ENCODE data around the gene UBE2E2.

UBE2E2 gene

DNA sequence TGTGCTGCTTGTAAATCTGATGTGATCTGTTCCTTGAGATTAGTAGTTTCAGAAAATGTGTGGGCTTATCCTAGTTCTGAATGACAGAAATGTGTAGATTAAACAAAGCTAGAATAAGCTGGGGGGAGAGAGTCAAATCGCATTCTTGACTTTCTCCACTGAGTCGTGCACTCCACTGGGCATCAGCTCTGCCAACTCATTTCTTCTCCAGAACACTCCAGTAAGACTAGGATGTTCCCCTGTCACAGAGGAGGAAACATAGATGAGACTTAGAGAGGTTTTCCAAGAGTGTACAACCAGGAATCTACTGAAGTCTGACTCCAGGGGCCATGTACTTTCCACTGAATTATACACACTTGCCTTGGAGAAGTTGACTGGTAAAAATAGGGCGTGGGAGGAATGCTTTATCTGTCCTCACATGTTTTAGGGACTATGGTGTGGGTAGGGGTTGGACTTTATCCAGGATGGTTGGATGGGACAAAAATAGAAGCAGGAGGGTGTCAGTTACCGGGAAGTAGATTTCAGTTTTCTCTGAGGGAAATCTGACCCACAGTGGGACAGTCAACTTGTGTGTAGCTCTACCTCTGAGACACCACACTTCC is 298.2 kb downstream of the UBE2E2 start:
- DNase-seq (ENCODE audit: low read depth in 2 of 3, low spot score in 1 of 3) = no peak

DNA sequence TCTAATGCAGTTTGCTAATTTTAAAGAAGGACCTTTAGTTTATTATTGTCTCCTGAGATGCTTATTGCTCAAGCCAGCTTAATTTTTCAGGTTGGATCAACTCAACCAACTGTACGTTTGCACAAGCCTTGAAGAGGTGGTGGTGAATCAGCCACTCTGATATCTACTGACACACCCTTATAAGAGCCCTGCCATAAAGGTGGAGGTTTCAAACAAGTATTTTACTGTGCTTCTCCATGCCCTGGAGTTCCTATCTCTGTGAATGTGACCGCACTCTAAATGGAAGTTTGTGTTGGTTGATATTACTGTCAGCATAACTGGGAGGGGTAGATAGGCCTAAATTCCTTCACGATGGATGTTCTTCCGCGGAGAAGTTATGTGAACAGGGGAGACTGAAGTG is 305.3 kb downstream of the UBE2E2 start:
- DNase-seq (ENCODE audit: low read depth in 2 of 3, low spot score in 1 of 3) = no peak

DNA sequence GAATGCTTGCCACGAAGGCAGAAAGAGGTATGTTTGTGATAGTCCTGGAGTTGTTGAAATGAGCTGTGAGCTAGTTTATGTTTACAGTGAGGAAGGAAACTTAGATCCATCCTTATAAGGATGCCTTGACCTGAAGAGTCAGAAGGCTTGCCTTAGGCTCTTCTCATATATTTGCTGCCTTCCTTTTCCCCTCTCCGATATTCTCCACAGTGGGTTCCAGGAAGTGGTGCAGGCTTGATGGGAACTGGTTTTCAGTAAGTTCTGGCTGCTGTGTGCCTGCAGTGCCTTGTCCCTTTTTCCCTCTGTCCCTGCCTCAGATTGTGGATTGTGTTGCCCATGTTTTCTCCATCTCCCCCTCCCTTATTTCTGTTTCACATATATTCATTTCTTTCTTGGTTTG is 315.3 kb downstream of the UBE2E2 start:
- no peak for DNase-seq (ENCODE audit: low read depth in 2 of 3, low spot score in 1 of 3)

DNA sequence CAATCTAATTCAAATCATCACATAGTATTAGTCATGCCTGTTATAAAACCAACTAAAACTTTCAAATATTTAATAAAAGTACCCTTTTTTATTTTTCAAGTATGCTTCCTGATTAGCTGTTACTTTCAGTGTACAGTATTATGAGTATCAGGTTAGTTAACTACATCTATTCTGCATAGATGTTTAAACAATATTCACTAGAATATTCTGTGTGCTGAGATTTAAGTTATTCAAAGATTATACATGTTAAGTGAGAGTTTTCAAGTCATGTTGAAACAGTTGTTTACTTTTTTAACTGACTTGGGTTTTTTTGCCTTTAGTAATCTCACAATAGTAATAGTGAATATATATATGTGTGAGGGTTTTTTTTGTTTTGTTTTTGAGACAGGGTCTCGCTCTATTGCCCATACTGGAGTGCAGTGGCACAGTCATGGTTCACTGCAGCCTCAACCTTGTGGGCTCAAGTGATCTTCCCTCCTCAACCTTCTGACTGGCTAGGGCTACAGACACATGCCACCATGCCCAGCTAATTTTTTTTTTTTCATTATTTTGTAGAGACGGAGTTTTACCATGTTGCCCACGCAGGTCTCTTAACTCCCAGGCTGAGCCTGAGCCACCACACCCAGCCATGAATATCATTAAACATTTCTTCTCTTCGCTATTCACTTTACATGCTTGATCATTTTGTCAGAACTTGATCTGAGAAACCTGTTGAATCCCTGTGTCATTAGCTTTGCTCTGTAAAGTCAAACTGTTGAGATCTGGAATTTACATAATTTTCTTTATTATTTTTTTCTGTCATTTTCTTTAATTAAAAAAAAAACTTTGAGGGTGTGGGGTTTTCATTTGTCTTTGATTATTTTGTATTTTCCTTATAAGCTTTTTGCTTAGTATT is 316.4 kb downstream of the UBE2E2 start:
- no peak for DNase-seq (ENCODE audit: low read depth in 2 of 3, low spot score in 1 of 3)

DNA sequence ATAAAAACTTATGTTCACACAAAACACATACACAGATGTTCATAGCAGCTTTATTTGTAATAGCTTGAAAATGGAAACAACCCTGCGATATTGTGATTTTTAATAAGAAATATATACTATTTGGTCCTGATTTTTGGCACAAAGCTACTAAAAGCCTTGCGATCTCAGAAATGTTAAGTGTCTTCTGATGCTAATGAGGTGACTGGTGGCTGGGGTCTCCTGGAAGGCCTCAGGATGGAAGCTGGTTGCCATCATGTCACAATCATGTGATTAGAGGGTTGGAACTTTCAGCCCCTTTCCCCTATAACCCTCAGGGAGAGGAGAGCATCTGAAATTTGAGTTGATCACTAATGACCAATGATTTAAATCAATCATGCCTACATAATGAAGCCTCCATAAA is 324.2 kb downstream of the UBE2E2 start:
- no peak for DNase-seq (ENCODE audit: low read depth in 2 of 3, low spot score in 1 of 3)

DNA sequence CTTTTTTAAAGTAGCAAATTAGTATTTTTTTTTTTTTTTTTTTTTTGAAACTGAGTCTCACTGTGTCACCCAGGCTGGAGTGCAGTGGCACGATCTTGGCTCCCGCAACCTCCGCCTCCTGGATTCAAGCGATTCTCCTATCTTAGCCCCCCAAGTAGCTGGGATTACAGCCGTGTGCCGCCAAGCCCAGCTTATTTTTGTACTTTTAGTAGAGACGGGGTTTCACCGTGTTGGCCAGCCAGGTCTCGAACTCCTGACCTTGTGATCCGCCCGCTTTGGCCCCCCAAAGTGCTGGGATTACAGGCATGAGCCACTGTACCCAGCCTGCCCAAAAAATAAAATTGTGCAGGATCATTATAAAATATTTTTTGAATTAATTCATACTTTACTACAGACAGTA is 330.5 kb downstream of the UBE2E2 start:
- DNase-seq (ENCODE audit: low read depth in 2 of 3, low spot score in 1 of 3) = no peak

DNA sequence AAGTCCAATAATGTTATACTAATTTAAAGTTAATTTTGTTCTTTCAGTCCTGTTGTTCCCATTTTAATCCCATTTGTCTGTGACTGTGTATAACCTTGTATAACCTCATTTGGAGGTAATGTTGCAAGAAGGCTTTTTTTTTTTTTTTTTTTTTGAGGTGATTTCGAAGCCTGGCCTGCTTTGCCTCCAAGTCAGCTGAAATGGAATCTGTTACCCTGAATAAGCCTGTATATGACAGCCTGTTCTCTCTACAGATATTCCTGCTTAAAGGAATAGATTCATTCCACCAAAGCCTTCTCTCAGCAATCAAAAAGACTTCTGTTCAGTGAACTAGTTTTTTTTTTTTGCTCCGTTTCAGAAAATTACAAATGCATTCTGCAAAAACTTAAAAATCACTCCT is 330.9 kb downstream of the UBE2E2 start:
- no peak for DNase-seq (ENCODE audit: low read depth in 2 of 3, low spot score in 1 of 3)

DNA sequence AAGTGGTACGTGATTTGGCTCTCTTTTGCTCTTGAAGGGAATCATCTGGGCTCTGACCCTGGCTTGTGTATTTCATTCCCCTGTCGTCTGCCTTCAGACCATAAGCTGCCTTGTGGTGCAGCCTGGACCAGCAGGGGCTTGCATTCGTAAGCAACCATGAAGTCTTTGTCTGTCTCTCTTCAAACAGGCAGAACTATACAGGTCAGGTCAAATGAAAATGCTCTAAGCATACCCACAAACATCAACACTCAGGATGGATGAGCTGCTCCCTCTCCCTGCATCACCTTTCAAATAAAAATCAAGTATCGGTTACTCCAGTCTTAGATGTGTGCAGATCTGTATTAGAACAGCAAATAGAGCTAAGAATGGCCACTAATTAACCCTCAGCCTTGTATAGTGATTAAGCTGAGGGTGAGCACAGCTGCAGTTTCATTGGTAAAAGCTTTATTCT is 334.0 kb downstream of the UBE2E2 start:
- no peak for DNase-seq (ENCODE audit: low read depth in 2 of 3, low spot score in 1 of 3)

DNA sequence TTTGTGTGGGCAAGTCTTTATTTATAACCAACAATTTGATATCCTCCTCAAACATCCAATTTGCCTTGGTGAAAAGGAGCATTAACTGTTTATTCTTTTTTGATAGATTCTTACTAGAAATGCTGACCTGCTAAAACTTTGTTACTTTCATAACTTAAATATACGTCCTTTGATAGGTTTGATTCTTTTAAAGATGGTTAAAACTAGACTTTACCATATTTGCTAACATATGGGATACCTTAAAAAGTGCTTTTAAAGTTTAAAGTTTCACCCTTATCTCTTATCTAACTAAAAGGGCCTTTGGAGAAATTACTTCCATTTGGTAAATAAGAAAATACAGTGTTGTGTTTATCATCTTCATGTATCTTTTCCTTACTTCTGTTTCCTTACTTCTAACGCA is 336.1 kb downstream of the UBE2E2 start:
- DNase-seq (ENCODE audit: low read depth in 2 of 3, low spot score in 1 of 3) = no peak

DNA sequence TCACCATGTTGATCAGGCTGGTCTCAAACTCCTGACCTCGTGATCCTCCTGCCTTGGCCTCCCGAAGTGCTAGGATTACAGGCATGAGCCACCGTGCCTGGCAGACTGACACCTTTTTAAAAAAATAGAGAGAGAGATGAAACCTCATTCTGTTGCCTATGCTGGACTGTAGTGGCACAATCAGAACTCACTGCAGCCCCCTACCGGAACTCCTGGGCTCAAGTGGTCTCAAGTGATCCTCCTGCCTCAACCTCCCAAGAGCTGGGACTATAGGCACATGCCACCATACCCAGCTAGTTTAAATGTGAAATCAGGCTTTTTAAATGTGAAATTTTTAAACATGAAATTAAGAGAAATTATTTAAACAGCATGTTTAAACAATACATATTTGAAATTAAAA is 337.5 kb downstream of the UBE2E2 start:
- no peak for DNase-seq (ENCODE audit: low read depth in 2 of 3, low spot score in 1 of 3)

DNA sequence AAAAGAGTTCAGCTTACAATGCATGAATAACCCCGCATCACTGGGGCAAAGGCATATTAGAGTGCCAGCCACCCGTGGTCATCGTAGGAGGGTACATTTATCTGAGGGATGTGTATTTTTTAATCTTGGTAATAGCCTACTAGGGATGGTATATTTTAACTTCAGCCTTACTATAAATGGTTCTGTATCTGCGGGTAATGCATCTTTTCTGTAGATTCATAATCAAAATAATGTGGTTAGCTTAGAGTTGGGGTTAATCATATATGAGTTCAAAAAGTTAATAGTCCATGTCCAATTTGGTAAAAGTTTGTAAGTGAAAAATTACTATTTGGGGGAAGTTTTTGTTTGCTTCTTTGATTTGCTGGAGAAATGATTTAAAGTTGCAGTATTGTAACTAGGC is 339.0 kb downstream of the UBE2E2 start:
- no peak for DNase-seq (ENCODE audit: low read depth in 2 of 3, low spot score in 1 of 3)

DNA sequence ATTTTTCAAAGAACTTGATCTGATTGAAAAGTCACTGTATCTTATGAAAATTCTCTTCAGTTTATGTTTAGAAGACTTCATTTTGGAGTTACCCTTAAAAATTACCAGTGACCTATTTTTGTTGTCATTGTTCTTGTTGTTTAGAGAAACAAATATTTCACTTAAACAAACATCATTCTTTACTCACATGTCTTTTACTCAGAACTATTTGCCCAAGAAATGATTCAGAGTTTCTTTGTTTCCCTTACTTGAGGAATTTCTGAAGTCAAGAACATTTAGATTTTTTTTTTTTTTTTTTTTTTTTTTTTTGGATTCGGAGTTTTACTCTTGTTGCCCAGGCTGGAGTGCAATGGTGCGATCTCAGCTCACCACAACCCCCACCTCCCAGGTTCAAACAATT is 343.1 kb downstream of the UBE2E2 start:
- DNase-seq (ENCODE audit: low read depth in 2 of 3, low spot score in 1 of 3) = no peak

DNA sequence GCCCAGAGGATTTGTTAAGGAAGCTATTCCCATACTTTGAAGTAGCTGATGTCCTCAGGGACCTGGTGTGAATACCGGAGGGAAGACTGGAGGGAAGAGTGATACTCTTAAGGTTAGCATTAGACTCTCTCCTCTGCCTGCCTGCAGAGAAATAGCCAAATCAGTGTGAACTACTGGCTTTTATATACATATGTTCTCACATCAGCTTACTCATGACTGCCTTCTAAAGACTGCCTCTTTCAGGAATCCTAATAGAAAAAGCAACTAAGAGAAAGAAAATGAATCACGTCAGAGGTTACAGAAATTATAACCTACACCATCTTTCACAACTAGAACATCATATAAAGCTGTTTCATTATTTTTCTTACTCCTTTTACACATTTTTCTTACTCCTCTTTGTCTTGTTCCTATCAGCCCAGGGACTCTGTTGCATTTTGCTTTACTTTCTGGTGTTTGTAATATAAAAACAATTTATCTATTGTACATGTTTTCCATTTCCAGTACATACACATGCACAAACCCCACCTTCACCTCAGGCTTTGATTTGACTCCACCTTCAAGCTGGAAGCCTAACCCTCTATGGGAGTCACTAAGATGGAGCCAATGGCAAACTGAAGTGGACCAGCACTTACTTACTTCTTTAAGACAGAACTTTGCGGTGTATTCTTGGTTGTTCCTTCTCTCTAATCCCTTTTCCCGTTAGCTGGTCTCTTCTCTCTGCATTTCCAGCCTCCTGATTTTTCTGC is 345.0 kb downstream of the UBE2E2 start:
- DNase-seq (ENCODE audit: low read depth in 2 of 3, low spot score in 1 of 3) = no peak

DNA sequence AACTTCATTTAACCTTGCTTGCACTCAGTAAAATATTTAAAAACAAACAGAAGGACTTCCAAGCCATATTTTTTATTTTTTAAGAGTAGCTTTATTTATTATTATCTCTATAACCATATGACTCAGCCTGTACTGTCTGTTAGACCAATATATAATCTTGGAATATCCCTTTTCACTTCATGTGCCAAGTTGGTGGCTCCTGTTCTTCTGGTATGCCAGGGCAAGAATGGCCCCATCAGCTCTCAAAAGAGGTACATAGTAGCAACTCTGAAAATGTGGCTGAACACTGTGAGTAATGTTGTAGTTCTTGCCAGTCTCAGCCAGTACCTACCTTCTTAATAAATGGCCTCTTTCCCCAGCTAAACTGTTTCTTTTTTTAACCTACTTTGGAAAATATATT is 345.6 kb downstream of the UBE2E2 start:
- DNase-seq (ENCODE audit: low read depth in 2 of 3, low spot score in 1 of 3) = no peak

DNA sequence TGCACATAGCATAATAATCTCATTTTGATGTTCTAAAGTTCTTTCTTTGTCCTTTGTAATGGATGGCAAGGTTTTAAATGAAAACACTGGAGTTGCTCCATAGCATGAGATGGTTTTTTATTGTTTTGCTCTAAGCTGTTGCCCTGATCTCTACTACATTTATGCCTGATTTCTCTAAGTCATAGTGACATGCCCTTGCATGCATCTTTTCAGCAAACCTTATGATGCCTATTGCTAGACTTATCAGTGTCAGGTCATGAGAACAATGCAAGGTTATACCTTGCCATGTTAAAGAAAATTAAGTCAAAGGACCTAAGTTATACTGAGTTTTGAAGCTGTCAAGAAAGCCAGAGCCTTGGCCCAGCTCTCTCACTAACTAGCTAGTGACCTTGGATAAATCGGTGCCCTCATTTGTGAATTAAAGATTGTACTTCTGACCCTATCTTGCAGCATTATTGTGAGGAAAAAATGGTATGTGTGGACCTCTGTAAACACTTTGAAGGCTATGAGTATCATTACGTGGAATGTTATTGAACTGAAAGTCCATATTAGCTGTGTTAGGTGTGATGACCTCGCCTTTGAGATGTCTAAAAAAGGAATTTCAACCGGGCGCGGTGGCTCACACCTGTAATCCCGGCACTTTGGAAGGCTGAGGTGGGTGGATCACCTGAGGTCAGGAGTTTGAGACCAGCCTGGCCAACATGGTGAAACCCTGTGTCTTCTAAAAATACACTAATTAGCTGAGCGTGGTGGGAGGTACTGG is 346.2 kb downstream of the UBE2E2 start:
- DNase-seq (ENCODE audit: low read depth in 2 of 3, low spot score in 1 of 3) = no peak

DNA sequence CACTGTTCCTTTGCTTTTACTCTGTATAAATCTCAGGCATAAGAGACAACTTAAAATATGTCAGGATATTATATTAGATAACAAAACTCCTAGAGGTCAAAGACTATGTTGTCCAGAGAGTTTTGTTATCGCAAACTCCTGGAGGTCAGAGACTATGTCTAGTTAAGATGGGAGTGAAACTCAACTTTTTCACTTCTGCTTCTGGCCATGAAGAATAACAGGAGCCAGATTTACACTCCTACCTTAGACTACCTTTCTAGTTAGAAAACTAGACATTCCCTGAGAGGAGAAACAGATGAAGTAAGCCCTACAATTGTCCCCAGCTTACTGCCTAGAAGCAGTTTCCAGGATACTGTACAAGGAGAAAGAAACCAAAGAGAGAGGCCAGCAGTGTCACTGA is 347.3 kb downstream of the UBE2E2 start:
- DNase-seq (ENCODE audit: low read depth in 2 of 3, low spot score in 1 of 3) = no peak

DNA sequence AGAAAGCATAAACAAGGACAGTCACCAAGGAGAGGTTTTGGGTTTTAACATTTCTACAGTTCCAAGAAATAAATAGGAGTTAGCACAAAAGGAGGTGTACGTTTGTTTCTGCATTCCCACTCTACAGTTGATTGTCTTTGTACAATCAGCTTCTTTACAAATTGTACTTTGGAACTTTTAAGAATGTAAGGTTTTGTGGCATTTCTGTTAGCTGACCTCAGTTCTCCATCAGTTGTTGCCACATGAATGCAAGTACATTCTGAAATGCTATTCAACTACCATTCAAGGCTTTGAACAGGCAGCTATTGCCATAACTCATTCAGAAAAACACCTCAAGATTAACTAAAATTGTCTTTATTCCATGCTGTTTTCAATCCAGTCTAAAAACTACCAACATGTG is 349.4 kb downstream of the UBE2E2 start:
- DNase-seq (ENCODE audit: low read depth in 2 of 3, low spot score in 1 of 3) = no peak

DNA sequence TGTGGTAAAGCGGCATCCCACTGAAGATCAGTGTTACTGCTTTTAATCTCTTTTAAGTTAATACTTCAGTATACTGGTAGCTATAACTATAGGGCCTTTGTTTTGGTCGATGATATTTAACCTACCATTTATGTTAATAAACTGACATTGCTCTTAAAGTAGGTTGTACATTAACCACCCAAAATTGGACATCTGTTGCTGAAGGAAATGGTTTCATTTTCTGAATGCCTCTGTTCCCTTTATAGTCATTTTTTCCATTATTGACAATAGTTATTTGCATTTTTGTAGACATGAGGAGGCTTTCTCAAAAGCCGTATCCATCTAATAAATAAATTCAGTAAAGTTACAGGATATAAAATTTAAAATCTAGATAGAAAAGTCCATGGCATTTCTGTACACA is 350.2 kb downstream of the UBE2E2 start:
- no peak for DNase-seq (ENCODE audit: low read depth in 2 of 3, low spot score in 1 of 3)

DNA sequence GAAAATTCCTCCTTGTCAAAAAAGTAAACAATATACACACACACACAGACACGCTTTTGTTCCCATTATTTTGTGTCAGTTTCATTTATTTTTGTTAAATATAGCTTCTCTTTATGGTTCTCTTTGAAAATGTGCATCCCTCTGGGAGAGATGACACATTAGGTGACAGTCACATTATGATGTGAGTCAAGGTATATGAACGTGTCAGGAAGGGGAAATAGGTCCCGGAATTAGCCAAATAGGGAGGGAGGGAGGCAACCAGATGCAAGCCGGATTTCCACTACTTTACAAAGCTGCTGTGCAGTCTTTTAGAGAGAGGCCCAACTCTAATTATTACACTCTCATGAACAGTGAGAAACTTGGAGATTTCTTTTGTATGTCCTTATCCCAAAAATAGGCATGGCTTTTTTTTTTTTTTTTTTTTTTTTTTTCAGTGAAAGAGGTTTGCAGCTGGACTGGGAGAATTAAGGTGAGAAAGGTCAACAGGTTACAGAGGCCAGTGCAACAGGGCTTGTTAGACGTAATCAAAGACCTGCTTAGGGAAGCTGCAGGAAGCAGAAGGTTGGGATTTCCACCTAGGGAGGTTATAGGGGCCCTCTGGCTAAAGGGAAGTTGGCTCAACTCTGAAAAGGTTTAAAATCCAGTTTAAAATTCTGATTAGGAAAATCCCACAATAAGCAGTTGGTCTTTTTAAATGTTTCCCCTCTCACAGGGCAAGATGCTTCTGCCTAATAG is 362.1 kb downstream of the UBE2E2 start:
- DNase-seq (ENCODE audit: low read depth in 2 of 3, low spot score in 1 of 3) = no peak

DNA sequence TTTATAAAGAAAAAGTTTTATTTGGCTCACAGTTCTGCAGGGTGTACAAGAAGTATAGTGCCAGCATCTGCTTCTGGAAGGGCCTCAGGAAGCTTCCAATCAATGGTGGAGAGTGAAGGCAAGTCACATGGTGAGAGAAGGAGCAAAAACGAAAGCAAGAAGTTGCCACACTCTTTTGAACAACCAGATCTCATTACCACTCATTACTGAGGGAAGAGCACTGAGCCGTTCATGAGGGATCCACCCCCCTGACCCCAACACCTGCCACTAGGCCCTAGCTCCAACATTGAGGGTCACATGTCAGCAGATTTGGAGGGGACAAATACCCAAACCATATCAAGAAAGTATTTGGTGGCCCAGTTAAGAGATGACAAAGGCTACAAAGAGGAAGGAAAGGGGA is 363.4 kb downstream of the UBE2E2 start:
- no peak for DNase-seq (ENCODE audit: low read depth in 2 of 3, low spot score in 1 of 3)

DNA sequence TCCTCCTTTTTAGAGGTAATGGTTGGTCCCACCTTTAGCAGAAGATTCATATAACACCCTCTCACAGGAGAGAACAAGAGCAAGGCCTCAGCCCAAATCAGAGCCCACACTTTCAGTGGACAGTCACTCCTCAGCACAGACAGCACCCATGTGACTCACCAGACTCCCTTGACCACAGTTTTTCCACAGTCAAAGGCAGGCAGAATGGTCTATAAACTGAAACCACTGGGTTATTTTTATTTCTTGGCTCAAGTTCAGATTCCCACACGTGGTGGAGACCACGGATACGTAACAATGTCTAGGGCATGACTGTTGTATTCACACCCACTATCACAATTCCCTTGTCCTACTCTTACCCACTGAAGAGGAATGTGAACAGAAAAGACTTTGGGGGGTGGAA is 364.8 kb downstream of the UBE2E2 start:
- DNase-seq (ENCODE audit: low read depth in 2 of 3, low spot score in 1 of 3) = no peak

Data from stimulated activated CD4-positive, alpha-beta T cell treated with anti-CD3 and anti-CD28 coated beads, Interleukin-12 subunit alpha, Interleukin-12 subunit beta, amount 100 ng/mL, for 48 hours (primary cell).